Peyer's patch (tissue), 4 donors: ENCODE measurements around the gene CACNG8.

Experiments
- POLR2A ChIP-seq, 2 donors: fragments of 450-650 bp; IDR thresholded peaks; one replicate each; pipeline ENCODE4 v1.5.1; 2017; ENCODE audit warnings: antibody characterized with exemption in 2 of 2, mild to moderate bottlenecking in 2 of 2, moderate library complexity in 2 of 2
- TF ChIP-seq, protein P1 (sequence below), 6 experiments: fragments of 450-650 bp in 4 of 6; fragments of 200-600 bp in 2 of 6; sonication (generic) in 1 of 6; IDR thresholded peaks; one replicate each; pipeline ENCODE4 v1.5.1; 2017 to 2019; ENCODE audit warnings: antibody characterized with exemption in 6 of 6, mild to moderate bottlenecking in 3 of 6, moderate library complexity in 1 of 6

- TF ChIP-seq, protein P1, sequence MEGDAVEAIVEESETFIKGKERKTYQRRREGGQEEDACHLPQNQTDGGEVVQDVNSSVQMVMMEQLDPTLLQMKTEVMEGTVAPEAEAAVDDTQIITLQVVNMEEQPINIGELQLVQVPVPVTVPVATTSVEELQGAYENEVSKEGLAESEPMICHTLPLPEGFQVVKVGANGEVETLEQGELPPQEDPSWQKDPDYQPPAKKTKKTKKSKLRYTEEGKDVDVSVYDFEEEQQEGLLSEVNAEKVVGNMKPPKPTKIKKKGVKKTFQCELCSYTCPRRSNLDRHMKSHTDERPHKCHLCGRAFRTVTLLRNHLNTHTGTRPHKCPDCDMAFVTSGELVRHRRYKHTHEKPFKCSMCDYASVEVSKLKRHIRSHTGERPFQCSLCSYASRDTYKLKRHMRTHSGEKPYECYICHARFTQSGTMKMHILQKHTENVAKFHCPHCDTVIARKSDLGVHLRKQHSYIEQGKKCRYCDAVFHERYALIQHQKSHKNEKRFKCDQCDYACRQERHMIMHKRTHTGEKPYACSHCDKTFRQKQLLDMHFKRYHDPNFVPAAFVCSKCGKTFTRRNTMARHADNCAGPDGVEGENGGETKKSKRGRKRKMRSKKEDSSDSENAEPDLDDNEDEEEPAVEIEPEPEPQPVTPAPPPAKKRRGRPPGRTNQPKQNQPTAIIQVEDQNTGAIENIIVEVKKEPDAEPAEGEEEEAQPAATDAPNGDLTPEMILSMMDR (IDR thresholded peaks at IDR 0.05): no peak
- TF ChIP-seq POLR2A (IDR thresholded peaks at IDR 0.05): no peak
These were observed 23.1 kb downstream of the CACNG8 start for GRCh38 chr19:53985863-53986262.
